Esophagus squamous epithelium (tissue), 5 donors: ENCODE results near the gene PEAR1. TPM values are rescaled to one million over a fixed set of nuclear protein-coding genes. Genes with fewer than 3 reads are reported as not detected.

Source experiments
- DNase-seq: peaks from one replicate; lab custom pipeline; 2025; lab: John Stamatoyannopoulos, UW
- H3K27ac ChIP-seq, 4 donors: fragments of 200-600 bp; sonication (generic); one replicate each; pipeline ENCODE4 v1.5.1; 2016 to 2019; ENCODE audit warnings: mild to moderate bottlenecking in 1 of 4
- H3K27me3 ChIP-seq, 4 donors: fragments of 200-600 bp; sonication (generic); 1 replicate in 3 of 4; 2 replicates in 1 of 4; pipeline versions ENCODE4 v1.5.1 to v1.6.0; 2017 to 2021; ENCODE audit warnings: antibody characterized with exemption in 1 of 4
- H3K36me3 ChIP-seq, 3 donors: fragments of 200-600 bp; sonication (generic); one replicate each; pipeline ENCODE4 v1.5.1; 2016 to 2019
- H3K4me1 ChIP-seq, 3 donors: fragments of 200-600 bp; sonication (generic); one replicate each; pipeline ENCODE4 v1.5.1; 2017 to 2019
- H3K4me3 ChIP-seq, 4 donors: fragments of 200-600 bp; sonication (generic); 1 replicate in 3 of 4; 2 replicates in 1 of 4; pipeline ENCODE4 v1.5.1; 2016 to 2019; ENCODE audit warnings: mild to moderate bottlenecking in 2 of 4, moderate library complexity in 1 of 4
- H3K9me3 ChIP-seq, 3 donors: fragments of 200-600 bp; sonication (generic); one replicate each; pipeline ENCODE4 v1.5.1; 2016 to 2019
- POLR2A ChIP-seq, 4 donors: fragments of 450-650 bp; IDR thresholded peaks; one replicate each; pipeline ENCODE4 v1.6.1; 2017; ENCODE audit warnings: antibody characterized with exemption in 4 of 4, mild to moderate bottlenecking in 4 of 4, moderate library complexity in 3 of 4
- WGBS, 2 donors: methylation state at CpG; one replicate each; pipeline ENCODE4 v1.1.5; 2018; 5-methylcytosine and 5-hydroxymethylcytosine counted together
- intact Hi-C: fragments of 100-400 bp; cut with DNase I; formaldehyde crosslinking; loops from one replicate; pipeline ENCODE4 v1.15.0; 2022
- total RNA-seq, 4 donors: library from RNA; depleted of rRNA; stranded (reverse); fragments of >200 nt; gene quantifications; one replicate each; pipeline ENCODE4 v1.1.0, GENCODE V29; 2016
- TF ChIP-seq, protein P1 (sequence below), 6 experiments: fragments of 450-650 bp in 4 of 6; fragments of 200-600 bp in 2 of 6; sonication (generic) in 2 of 6; IDR thresholded peaks; one replicate each; pipeline ENCODE4 v1.5.1; 2016 to 2019; ENCODE audit warnings: antibody characterized with exemption in 6 of 6, mild to moderate bottlenecking in 4 of 6, moderate library complexity in 4 of 6
- donor health status: DM: yes; HTN: yes; CAD: no.

PEAR1 gene
- total RNA-seq, 4 donors from 2014 or later, result 1.1 to 4.6 (median 2.7) TPM

DNA sequence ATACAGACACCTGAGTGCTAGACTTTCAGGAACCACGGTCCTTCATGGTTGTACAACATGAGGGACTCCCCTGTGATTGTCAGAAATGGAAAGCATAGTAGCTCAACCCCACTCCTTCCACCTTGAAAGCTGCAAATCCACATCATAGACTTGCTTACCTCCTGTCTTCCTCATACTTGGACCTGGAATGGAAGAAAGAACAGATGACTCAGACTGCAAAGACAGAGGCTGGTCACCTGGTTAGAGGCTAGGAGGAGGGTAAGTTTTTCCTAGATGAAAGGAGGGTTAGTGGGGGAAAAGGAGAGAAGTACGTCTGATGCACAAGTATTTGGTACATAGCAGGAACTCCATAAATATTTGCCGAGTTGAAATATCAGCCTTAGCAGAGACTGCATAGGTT lies 64.1 kb downstream of the PEAR1 start:
- H3K27me3 ChIP-seq, result no peaks in the 10 kb centered on the region
- WGBS, 2 donors, result 88 to 89% methylated on average over 3 of the region's 3 CpGs
- H3K9me3 ChIP-seq, result no peaks in the 10 kb centered on the region
- no peak for DNase-seq
- no peaks in the 10 kb centered on the region for H3K4me1 ChIP-seq
- intact Hi-C loops, result no loop called here
- no peak overlapping the region for H3K4me3 ChIP-seq
- H3K36me3 ChIP-seq, result peaks cover 19 to 100% (median 25%) of the 10 kb centered on the region in 3 donors
- H3K27ac ChIP-seq, result no peak overlapping the region
- TF ChIP-seq POLR2A (IDR thresholded peaks at IDR 0.05), result no peak
- TF ChIP-seq, protein P1, sequence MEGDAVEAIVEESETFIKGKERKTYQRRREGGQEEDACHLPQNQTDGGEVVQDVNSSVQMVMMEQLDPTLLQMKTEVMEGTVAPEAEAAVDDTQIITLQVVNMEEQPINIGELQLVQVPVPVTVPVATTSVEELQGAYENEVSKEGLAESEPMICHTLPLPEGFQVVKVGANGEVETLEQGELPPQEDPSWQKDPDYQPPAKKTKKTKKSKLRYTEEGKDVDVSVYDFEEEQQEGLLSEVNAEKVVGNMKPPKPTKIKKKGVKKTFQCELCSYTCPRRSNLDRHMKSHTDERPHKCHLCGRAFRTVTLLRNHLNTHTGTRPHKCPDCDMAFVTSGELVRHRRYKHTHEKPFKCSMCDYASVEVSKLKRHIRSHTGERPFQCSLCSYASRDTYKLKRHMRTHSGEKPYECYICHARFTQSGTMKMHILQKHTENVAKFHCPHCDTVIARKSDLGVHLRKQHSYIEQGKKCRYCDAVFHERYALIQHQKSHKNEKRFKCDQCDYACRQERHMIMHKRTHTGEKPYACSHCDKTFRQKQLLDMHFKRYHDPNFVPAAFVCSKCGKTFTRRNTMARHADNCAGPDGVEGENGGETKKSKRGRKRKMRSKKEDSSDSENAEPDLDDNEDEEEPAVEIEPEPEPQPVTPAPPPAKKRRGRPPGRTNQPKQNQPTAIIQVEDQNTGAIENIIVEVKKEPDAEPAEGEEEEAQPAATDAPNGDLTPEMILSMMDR (IDR thresholded peaks at IDR 0.05), result no peak

DNA sequence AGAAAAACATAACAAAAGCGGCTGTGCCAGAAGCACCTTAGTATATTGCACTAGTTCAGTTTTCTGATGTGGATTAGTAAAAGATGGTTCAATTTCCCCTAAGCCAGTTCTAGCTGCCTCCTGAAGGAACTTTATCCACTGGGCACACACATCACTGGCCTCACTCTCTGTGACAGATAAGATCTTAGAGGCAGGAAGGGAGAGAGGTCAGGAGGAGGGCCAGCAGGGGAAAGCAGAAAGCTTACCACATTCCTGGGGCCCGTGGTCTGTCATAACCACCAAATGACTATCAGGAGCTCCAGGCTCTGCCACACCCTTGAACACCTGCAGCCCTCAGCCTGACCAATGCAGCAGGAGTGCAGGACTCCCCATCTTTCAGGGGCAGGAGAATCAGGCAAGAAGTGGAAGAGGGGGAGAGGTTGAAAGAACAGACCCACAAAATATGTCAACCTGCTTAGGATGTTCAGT lies 64.8 kb downstream of the PEAR1 start:
- WGBS, 2 donors, result 70 to 83% methylated on average over 2 of the region's 2 CpGs
- Histone ChIP-seq H3K36me3 (peaks cover 19 to 100% (median 25%) of the 10 kb centered on the region in 3 donors), H3K27ac (no peak overlapping the region), H3K27me3 (no peaks in the 10 kb centered on the region), H3K9me3 (no peaks in the 10 kb centered on the region), H3K4me1 (no peaks in the 10 kb centered on the region), H3K4me3 (no peak overlapping the region)
- TF ChIP-seq, protein P1 (IDR thresholded peaks at IDR 0.05), result no peak
- no peak for TF ChIP-seq POLR2A (IDR thresholded peaks at IDR 0.05)
- no peak for DNase-seq
- intact Hi-C loops, result no loop called here

DNA sequence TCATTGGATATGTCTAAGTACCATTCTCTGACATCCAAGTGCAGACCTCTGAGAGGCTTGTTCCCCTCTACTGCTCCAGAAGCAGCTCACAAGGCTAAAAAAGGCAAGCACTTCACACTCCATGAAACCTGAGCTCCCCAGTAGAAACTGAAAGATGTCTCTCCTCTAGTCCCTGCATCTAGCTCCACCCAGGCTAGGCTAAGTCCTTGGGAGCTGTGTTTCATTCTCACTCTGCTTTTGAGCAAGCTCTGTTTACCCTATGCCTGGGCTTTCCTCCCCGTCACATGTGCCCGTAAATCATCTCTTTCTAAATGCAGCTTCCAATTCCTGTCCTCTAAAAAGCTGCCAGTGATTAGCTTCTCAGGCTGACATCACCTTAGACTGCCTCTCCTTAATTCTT lies 65.9 kb downstream of the PEAR1 start:
- WGBS, 2 donors, result 69 to 74% methylated on average over 2 of the region's 2 CpGs
- H3K9me3 ChIP-seq, result no peaks in the 10 kb centered on the region
- no peaks in the 10 kb centered on the region for H3K4me1 ChIP-seq
- intact Hi-C loops, result no loop called here
- H3K36me3 ChIP-seq, result peaks cover 19 to 100% (median 25%) of the 10 kb centered on the region in 3 donors
- no peak for DNase-seq
- TF ChIP-seq POLR2A (IDR thresholded peaks at IDR 0.05), result no peak
- TF ChIP-seq, protein P1 (IDR thresholded peaks at IDR 0.05), result no peak
- H3K4me3 ChIP-seq, result no peak overlapping the region
- H3K27me3 ChIP-seq, result no peaks in the 10 kb centered on the region
- no peak overlapping the region for H3K27ac ChIP-seq

DNA sequence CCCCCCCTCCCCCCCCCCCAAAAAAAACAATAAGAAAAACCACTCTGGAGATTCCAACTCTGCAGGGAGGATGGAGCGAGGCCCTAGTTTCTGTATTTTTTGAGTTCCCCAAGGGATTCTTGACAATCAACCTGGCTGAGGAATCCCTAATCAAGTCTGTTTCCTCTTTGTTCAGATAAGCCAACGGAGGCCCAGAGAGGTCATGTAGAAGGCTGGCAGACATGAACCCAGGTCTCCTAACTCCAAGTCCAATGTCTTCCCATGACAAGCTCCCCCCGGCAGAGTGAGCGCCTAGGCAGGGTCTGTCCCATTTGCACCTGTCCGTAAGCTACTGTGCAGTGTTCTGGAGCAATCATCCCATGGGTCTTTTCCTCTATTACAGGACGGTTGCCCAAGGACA lies 66.4 kb downstream of the PEAR1 start:
- Histone ChIP-seq H3K27me3 (no peaks in the 10 kb centered on the region), H3K4me3 (no peak overlapping the region), H3K36me3 (peaks cover 19 to 100% (median 25%) of the 10 kb centered on the region in 3 donors), H3K4me1 (no peaks in the 10 kb centered on the region), H3K27ac (no peak overlapping the region), H3K9me3 (no peaks in the 10 kb centered on the region)
- WGBS, 2 donors, result 81 to 93% methylated on average over 2 to 4 of the region's 6 CpGs
- TF ChIP-seq POLR2A (IDR thresholded peaks at IDR 0.05), result no peak
- TF ChIP-seq, protein P1 (IDR thresholded peaks at IDR 0.05), result no peak
- no peak for DNase-seq
- intact Hi-C loops, result no loop called here

DNA sequence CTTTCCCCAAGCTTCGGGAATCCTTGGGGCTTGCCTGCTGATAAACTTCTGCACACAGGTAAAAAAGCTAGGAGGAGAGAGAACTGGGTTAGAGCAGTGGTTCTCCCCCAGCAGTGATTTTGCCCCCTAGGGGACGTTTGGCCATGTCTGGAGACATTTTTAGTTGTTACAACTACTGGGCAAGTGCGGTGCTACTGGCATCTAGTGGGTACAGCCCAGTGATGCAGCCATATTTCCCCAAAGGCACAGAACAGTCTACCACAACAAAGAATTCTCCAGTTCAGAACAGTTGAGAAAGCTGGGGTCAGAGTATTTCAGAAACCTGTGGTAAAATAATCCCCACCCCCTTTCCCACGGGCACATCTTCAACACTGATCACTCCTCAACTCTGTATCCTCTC lies 68.2 kb downstream of the PEAR1 start:
- no peak for DNase-seq
- Histone ChIP-seq H3K36me3 (peaks cover 10 to 99% (median 15%) of the 10 kb centered on the region in 3 donors), H3K9me3 (no peaks in the 10 kb centered on the region), H3K4me1 (no peaks in the 10 kb centered on the region), H3K27me3 (no peaks in the 10 kb centered on the region), H3K4me3 (no peak overlapping the region), H3K27ac (no peak overlapping the region)
- 69 to 76% methylated on average over 3 to 4 of the region's 4 CpGs for WGBS, 2 donors
- intact Hi-C loops, result no loop called here
- TF ChIP-seq, protein P1 (IDR thresholded peaks at IDR 0.05), result peak in 1 of 6 experiments; percentile 4
- TF ChIP-seq POLR2A (IDR thresholded peaks at IDR 0.05), result no peak
